GM12872 (cell line): ENCODE measurements around the gene STX16.

Source experiments
- CTCF ChIP-seq: IDR thresholded peaks from 3 replicates; pipeline ENCODE4 v1.5.1; 2011; ENCODE audit warnings: low read depth, mild to moderate bottlenecking, low read length, moderate library complexity; ENCODE audit not compliant: insufficient read depth

Gene STX16

GRCh38 chr20:58621906-58622548 is 29.1 kb upstream of the STX16 start:
- TF ChIP-seq CTCF: peak; percentile 46; the same call in 1 of the 3 replicates

GRCh38 chr20:58622671-58623578 is 28.2 kb upstream of the STX16 start:
- TF ChIP-seq CTCF: no peak

GRCh38 chr20:58623579-58624473 is 27.3 kb upstream of the STX16 start:
- TF ChIP-seq CTCF: no peak

GRCh38 chr20:58624687-58625086 is 26.4 kb upstream of the STX16 start:
- TF ChIP-seq CTCF: no peak

- no peak for TF ChIP-seq CTCF
These were observed 25.5 kb upstream of the STX16 start for GRCh38 chr20:58625585-58625984.

GRCh38 chr20:58626051-58626450 is 25.0 kb upstream of the STX16 start:
- TF ChIP-seq CTCF: no peak
